Smooth muscle cell of the brain vasculature (primary cell): ENCODE data around the gene RPS6KA3.
A peak's percentile ranks its signal among the peaks of the same experiment; 100 is the strongest.
"Not testable (repeated sequence)": the region's sequence is repeated elsewhere in the genome, so short reads cannot be mapped to it uniquely, and the experiment has no call there.

Experiments
- DNase-seq: peaks from one replicate; pipeline ENCODE4 v3.0.0-alpha.2; 2012; ENCODE audit warnings: low read depth, low spot score

Gene RPS6KA3

DNA sequence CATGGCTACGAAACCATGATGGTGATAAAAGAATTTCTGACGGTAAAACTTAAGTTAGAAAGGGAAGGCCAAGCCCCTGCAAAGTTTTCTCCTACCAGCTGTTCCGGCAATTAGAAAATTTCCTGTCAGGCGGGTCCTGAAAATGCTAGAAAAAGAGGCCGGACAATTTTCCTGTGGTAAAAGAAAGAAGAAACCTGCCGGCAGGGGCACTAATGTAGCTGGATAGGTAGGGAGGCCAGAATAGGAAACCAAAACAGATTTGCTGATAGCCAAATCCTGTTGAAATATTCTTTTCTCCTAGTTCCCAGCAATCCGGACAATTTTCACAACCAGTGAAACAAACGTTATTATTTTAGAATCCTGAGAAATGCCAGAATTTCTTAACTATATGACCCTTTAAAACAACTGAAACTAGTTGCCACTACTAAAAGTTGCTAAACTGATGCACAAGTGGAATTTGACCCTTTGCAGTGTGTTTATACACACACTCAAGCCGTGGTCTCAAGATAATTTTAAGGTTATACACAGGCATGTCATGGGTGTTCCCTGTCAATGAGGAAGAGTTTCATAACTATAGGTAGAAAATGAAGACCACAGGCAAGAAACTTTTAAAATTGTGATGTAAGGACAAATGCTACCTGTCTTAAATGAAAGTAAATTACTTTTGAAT is 47.7 kb downstream of the RPS6KA3 start:
- DNase-seq: no peak

DNA sequence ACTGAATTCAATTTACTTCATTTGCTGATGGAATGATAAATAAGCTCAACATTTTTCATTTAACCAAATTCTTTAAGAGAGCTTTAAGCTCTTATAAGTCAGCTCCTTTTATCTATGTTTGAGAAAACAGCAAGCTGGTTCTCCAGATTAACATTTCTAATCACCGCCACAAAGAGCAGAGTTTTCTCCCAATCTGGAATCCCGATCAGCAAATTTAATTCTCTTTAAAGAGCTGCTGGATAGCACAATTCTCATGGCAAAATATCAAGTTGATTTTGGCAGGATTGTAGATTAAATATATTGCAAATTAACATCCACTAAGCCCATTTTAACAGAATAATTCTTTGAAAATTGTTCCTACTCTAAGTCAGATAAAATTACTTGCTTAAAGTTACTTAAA is 48.8 kb downstream of the RPS6KA3 start:
- DNase-seq: no peak

DNA sequence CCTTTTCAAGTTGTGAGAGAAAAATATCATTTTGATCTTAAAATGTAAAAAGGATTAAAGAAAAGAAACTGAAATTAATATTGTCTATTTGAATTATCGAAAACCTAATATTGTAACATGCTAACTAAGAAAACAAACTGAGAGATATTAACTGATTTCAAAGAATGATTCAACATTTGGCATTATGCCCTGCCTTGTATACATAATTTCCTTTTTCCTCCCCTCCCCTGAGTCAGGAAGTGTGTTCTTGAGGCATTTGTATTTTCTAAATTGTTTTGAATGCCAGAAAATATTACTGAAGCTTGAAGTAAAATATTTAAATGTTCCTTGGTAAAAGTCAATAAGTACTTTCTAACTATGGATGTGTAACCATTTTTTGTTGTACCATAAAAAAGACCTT is 49.4 kb downstream of the RPS6KA3 start:
- peak; percentile 15 for DNase-seq

DNA sequence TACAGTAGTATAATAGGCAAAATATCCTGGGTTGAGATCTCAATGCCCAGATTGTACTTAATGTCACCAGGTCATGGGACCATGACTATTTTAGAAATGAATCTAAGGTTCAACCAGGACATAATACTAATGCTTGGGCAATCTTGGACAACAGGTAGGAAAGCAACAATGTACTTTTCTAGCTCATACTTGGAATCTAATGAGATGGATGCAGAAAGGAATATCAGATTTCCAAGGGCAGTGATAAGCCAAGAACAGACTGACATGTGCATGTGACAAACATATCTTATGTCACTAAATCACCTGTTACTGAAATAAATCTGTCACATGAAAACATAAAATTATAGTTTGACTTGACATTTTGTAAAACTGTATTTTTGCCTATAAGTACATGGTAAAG is 51.1 kb downstream of the RPS6KA3 start:
- DNase-seq: no peak

DNA sequence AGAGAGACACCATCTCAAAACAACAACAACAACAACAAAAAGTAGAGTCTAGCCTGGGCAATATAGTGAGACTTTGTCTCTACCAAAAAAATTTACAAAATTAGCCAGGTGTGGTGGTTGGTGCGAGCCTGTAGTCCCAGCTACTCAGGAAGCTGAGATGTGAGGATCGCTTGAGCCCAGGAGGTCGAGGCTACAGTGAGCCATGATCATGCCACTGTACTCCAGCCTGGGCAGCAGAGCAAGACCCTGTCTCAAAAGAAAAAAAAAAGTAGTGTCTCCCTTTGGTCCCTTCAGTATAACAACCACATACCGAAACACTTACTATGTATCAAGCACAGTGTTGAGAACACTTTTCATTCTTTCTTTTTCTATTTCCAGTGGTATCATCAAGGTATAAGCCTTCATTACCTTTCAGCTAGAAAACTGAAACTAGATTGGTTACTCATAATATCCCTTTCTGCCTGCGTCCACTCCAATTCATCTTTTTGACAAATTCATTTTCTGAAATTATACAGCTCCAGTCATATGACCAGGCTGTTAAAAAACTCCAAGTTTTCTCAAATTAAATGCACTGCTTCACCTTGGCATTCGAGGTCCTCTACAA is 54.1 kb downstream of the RPS6KA3 start:
- DNase-seq: no peak

DNA sequence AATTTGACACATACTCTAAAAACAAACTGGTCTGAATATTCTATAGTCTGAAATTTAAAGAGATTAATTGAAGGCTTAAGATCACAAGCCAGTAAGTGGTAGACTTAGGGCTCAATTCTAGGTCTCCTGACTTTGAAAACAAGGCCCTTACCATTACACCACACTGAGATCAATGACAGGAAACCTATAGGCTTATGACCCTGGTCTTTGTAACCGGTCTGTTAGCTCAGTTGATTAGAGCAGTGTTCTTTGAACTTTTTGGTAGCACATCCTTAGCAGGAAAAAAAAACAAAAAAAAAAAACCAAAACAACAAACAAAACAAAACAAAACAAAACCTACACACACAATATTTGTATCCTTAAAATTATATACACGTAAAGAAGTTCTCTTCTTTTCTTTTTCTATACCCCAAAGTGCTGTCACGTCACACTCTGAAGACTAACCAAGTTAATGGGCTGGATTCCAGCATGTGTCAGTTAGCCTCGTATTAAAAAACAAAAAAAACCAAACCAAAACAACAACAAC is 55.4 kb downstream of the RPS6KA3 start:
- no peak for DNase-seq

DNA sequence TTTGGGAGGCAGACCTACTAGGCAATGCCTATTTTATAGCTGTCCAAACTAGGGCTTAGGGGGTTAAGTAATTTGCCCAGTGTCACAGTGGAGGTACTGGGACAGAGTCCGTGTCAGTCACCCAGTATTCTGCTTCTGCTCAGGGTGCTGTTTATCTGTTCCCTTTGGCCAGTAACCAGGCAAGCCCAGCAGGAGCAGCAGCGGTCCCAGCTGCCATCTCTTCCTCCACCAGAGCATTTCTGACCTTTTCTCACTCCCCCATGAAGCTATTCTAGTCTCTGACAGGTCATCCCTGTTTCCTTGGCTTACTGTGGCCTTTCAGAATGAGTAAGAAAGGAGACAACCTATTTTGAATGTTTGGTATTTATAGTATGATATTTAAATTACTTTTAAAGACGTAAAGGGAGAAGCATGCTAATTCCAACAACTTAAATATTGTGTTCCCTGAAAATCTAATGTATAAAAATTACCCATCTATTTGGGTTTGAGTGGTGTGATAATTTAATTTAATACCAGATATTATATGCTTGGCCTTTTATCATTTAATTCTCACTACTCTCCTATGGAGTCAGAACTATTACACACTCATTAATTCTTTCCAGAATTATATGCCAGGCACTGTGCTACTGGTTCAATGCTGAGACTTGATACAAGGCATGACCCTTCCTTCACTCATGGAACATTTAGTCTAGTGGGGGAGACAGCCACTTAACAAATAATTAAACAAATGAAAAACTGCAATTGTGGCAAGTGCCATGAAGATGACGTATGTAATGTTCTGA is 60.6 kb downstream of the RPS6KA3 start:
- DNase-seq: no peak

DNA sequence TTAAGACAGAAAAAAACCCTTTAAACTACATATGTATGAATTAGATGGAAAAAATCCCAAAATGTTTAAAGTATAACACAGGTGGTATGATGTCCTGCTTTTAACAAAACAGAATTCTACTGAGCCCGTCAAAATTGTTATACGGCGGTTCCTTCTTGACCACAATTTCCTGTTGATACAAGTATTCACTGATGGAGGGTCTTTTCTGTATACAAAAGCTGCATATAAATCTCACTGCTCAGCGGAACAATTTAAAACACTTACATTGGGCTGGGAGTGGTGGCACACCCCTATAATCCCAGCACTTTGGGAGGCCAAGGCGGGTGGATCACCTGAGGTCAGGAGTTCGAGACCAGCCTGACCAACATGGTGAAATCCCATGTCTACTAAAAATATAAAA is 62.4 kb downstream of the RPS6KA3 start:
- no peak for DNase-seq

DNA sequence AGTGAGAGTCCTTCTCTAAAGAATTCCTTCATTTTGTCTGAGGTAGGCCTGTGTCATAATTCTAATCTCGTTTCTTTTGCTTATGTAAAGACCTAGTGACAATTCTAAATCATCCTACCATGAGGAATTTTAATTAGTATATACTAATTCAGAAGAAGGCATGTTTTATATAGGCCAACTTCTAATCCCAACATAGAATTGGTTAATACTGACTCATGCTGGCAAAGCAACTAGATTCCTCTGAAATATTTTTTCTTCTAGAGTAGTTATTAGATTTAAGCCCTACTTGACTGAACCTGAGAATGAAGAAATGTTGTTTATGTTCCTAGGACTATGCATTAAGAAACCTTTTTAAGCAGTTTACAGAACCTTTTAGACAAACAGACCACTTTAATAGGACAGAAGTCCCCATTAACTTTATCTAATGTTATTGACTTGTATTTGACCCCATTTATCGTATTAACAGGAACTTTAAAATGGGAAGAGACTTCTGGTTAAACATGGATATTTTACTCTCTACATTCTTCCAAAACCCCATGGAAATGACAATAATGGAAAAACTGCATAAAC is 69.0 kb downstream of the RPS6KA3 start:
- DNase-seq: no peak

DNA sequence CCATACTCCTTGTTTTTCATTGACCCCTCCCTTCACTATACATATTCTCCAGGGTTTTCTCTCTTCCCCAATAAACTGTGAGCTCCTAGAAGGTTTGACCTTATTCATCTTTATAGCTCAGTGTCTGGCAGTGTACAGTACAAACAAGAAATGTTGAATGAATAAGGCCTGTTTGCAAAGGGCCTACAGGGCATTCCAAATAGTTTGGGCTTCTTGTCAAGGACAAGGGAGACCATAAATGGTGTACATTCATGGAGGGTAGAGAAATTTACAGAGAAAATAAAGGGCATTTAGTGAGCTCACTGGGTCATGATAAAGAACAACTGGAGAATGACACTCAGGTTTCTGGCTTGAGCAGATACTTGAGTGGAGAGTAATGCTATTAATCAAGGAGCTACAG is 77.5 kb downstream of the RPS6KA3 start:
- no peak for DNase-seq

DNA sequence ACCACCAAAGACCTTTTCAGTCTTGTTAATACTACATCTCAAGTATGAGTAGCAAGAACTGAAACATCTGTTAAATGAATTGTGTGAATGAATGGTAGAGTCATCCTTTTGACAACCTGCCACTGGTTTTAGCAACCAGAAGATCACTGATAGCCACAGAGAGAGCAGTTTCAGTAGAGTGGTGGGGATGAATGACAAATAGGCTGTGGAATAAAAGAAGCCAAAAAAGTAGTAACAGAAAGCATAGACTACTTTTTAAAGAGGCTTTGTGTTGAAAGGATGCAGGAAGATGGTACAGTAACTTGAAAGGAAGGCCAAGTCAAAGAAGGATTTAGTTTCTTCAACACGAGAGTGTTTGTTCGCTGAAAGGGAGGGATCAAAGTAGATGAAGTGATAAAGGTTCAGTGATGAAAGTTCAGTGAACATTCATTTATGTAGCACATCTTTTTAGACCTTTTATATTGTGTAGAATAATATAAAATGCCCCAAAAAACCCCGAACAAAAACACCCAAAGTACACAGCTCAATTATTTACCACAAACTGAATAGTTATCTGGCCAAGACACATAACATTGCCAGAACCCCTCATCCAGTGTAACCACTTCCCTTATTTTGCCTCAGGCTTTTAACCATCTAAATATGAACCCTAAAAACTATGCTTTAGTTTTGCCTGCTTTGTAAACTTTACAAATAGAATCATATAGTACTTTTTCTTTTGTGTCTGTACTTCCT is 84.9 kb downstream of the RPS6KA3 start:
- no peak for DNase-seq

DNA sequence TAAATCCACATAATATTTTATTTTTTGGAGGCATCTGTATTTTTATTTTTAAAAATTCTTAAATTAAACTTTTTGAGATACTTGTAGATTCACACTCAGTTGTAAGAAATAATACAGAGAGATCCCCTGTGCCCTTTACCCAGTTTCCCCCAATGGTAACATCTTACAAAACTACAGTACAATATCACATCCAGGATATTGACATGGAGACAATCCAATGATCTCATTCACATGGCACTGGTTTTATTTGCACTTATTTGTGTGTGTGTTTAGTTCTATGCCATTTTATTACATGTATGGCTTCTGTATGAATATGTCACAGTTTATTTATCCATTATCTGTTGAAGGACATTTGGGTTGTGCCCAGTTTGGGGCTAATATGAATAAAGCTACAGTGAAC is 89.6 kb downstream of the RPS6KA3 start:
- DNase-seq: no peak

DNA sequence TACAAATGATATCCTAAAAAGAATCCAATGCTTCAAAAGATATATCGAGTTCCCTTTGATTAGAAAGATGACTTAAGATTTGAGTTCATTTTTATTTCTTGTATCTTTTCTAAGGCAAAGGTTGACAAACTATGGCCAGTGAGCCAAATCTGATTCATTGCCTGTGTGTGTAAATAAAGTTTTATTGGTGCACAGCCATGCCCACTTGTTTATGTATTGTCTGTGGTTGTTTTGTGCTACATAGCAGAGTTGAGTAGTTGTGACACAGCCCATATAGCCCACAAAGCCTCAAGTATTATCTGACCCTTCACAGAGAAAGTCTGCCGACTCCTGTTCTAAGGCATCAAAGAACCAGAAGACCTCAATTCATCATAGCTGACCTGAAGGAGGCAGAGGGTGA is 92.9 kb downstream of the RPS6KA3 start:
- no peak for DNase-seq

DNA sequence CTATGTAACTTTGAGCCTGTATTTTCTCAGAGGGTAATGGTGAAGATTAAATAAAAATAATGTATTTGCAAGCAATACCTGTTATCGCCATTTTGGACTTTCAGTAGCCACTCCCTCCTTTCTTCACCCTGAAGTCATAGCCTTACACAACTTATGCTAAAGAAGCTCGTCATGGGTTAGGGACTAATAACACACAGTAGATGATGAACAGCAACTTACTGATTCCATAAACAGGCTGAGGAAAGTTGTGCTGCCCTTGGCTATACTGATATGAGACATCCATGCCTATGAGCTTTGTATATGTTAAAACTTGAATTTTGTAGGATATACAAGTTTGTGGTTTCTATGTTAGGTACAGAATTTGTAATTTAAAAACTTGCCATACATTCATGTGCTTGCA is 93.4 kb downstream of the RPS6KA3 start:
- no peak for DNase-seq

DNA sequence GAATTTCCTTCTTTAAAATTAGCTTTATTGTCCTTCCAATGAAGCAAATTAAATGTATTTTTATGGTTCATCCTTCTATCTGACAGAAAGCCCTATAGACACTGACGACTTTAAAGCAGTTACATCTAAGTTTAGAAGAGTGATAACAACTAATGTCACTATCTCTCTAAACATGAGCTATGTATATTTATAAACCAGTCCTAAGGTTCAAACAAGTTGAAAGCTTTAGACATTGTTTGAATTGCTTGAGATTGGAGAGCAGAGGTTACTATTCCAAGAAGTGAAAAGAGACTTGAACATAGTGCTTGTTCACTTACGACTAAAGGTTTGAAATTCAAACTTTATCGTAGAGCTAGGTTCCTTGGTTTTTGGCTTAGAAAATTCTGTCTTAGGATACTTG is 94.8 kb downstream of the RPS6KA3 start:
- DNase-seq: no peak

DNA sequence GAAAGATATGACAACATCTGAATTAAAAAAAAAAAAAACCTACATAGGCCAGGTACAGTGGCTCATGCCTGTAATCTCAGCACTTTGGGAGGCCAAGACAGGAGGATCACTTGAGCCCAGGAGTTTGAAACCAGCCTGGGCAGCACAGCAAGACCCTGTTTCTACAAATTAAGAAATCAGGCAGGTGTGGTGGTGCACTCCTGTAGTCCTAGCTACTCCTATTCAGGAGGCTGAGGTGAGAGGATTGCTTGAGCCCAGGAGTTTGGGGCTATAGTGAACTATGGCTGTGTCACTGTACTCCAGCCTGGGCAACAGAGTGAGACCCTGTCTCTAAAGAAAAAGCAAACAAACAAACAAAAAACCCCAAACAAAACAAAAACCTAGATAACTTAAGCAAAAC is 104.2 kb downstream of the RPS6KA3 start:
- not testable (repeated sequence) for DNase-seq

DNA sequence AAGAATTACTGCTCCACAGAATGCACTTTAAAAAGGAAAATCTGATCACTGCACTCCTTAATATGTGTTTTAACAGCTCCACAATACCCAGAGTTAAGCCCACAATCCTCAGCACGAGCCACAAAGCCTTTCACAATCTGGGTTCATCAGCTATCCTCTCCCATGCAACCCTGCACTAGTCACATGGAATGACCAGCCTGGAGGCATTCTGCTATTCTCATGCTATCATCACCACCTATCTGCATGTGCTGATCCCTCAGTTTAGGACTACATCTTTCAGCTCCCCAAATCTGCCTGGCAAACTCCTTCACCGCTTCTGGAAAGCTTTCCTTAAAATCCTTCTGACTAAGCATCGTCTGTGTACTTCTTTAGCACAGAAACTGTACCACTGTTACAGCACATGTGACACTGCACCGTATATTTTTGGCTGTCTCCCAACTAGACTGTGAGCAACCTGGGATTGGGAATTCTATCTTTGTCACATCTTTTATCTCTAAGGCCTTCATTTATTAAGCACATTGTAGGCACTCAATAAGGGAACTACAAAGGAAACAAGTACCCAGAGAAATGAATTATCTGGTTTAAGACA is 106.8 kb downstream of the RPS6KA3 start:
- no peak for DNase-seq

DNA sequence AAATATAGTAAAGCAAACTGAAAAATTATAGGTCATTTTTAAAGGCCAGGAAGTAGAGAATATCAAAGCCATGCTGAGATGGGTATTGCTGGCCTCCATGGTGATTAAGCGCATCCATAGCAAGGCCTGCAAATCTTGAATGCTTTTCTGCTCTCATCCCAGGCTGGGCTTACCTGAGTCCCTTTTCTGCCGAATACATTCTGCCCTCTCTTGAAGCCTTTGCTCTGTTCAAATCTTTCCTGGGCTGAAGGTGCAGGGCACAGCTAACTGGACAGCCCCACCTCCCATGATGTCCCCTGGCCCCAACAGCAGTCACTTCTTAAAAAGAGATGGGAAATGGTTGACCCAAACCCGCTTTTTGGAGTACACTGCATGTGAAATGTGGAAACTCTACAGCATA is 115.0 kb downstream of the RPS6KA3 start:
- no peak for DNase-seq

DNA sequence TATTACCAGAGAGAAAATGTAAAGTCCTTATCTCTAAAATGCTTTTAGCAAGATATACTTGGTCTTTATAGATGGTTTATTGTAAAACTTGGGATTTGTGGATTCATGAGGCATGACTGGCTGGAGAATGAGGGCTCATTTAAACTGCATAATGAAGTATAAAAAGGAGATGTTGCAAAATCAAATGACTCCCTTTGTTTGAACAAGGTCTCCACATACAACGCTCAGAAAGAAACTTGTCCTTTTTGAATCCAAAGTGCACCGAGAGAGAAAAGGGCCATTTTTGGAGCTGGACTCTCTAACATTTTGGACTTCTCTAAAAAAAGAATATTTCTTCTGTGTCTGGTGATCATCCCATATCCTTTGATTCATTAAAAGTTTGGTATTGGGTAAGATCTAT is 117.4 kb downstream of the RPS6KA3 start:
- DNase-seq: no peak

DNA sequence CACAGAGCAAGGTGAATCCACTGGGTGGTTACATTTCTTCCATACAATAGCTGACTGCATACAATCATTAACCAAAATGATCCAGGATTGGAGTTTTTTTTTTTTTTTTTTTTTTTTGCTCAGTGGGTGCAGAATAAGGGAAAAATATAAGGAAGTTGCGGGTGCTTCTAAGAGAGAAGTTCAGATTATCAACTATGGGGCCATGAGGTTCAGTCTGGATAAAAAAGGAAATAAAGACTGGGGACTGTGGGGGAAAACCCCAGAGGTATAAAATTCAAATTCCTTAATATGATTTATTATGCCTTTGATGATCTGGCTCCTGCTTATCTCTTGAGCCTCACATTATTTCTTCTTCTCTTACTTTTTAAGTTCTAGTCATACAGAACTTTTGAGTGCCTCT is 119.1 kb downstream of the RPS6KA3 start:
- DNase-seq: no peak

DNA sequence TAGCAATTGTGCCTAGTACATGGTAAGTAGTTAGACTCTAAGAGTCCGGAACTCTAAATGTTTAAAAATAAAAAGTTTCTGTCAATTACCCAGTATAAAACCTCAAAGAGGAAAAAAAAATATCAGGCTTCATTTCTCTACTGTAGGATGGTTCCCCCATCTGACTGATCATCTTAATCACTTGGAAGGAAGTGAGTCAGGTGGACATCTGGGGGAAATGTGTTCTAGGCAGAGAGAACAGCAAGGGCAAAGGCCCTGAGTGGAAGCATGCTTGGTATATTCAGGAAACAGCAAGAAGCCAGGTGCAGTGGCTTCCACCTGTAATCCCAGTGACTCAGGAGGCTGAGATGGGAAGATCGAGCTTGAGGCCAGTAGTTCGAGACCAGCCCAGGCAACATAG is 122.2 kb downstream of the RPS6KA3 start:
- DNase-seq: no peak
